Prostate gland (tissue), 2 donors: Measurements from ENCODE around the gene CBARP.

Experiments used
- CTCF ChIP-seq, 4 experiments: fragments of 200-600 bp in 2 of 4; fragments of 450-650 bp in 2 of 4; sonication (generic) in 2 of 4; IDR thresholded peaks; 1 replicate in 3 of 4; 2 replicates in 1 of 4; pipeline ENCODE4 v1.5.1; 2016 to 2019; ENCODE audit warnings: antibody characterized with exemption in 4 of 4, mild to moderate bottlenecking in 2 of 4, moderate library complexity in 2 of 4
- POLR2A ChIP-seq: fragments of 450-650 bp; IDR thresholded peaks from one replicate; pipeline ENCODE4 v1.6.1; 2016; ENCODE audit warnings: antibody characterized with exemption, mild to moderate bottlenecking

- TF ChIP-seq CTCF (IDR thresholded peaks at IDR 0.05) = no peak
- no peak for TF ChIP-seq POLR2A
Measured at GRCh38 chr19:1210227-1210538, 27.6 kb downstream of the CBARP start.
